ENCODE measurements around the gene COBL. TPM values are rescaled to one million over a fixed set of nuclear protein-coding genes. Genes with fewer than 3 reads are reported as not detected.

COBL gene
- total and polyA plus RNA-seq, 2 donors (not counting 3 experiments of a cell fraction or from before 2014, with no cell fraction given): 0.11 TPM; not detected in 1

DNA sequence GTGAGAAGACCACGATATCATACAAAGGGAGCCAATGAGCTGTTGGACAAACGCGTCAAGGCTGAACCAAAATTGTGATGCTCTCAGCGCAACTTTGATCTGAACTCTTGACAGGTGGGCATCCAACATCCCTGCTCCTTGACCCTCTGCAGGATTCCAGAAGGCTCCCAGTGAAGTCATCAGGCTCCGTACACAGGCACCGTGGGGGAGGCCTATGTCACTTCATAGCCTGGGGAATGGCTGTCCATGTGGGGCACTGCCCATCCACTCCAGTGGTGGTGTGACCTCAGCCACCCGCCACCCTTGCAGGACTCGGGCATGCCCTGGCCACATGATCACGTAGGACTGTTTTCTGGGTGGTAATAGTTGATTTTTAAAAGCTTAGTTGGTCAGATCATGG is 300.1 kb downstream of the COBL start:
- Histone ChIP-seq H3K36me3 (ENCODE audit: control insufficient read depth in 2 of 2, extremely low read depth in 1 of 2, insufficient read depth in 2 of 2, low read length in 2 of 2) (no peaks in the 10 kb centered on the region), H3K9ac (replicated peaks; ENCODE audit: extremely low read depth, insufficient read depth, low read length) (no peak overlapping the region), H3K9me3 (replicated peaks; ENCODE audit: control insufficient read depth, insufficient read depth, low read length) (no peaks in the 10 kb centered on the region), H3K9me1 (replicated peaks; ENCODE audit: control insufficient read depth, extremely low read depth, insufficient read depth, low read length) (no peaks in the 10 kb centered on the region), H3K4me3 (replicated peaks in 1 of 3; ENCODE audit: insufficient read depth in 1 of 3, low read depth in 1 of 3, low read length in 3 of 3) (no peak overlapping the region), H2AFZ (ENCODE audit: low read depth, low read length) (no peak overlapping the region), H3K4me1 (ENCODE audit: control insufficient read depth, extremely low read depth, insufficient read depth, low read length) (no peaks in the 10 kb centered on the region), H3K27ac (ENCODE audit: insufficient read depth, low read depth, low read length) (no peak overlapping the region), H3K27me3 (ENCODE audit: control insufficient read depth in 2 of 2, insufficient read depth in 2 of 2, low read length in 2 of 2) (no peaks in the 10 kb centered on the region), H3K4me2 (ENCODE audit: insufficient read depth, low read length) (no peak overlapping the region), H4K20me1 (replicated peaks; ENCODE audit: control insufficient read depth, extremely low read depth, insufficient read depth, low read length) (no peaks in the 10 kb centered on the region), H3K79me2 (ENCODE audit: control insufficient read depth, insufficient read depth, low read length) (no peaks in the 10 kb centered on the region)
- dilution Hi-C loops (cut with MboI; ENCODE audit: extremely low pct_ligation_motif_present, low sequenced_read_pairs): no loop called here
- CTCF ChIA-PET: interaction anchor here (0.9 kb wide), 1 partner anchor 70 kb away, joined by 3 read pairs; no protein-coding TSS in a partner anchor
- no peak for TF ChIP-seq GATA2 (IDR thresholded peaks at IDR 0.05; ENCODE audit: insufficient read depth, insufficient read length, low read depth, low read length)
- no peak for TF ChIP-seq CTCF (IDR thresholded peaks at IDR 0.05; ENCODE audit: extremely low read depth in 1 of 2, insufficient read depth in 1 of 2, low read depth in 1 of 2, low read length in 2 of 2)
- TF ChIP-seq FOS (IDR thresholded peaks at IDR 0.05; ENCODE audit: borderline replicate concordance, insufficient read depth, low read length): no peak
- no peak for TF ChIP-seq MYC (IDR thresholded peaks at IDR 0.05; ENCODE audit: low read depth, low read length)
- no peak for TF ChIP-seq POLR2A (IDR thresholded peaks at IDR 0.05; ENCODE audit: low read depth, low read length)
- TF ChIP-seq, protein P1, sequence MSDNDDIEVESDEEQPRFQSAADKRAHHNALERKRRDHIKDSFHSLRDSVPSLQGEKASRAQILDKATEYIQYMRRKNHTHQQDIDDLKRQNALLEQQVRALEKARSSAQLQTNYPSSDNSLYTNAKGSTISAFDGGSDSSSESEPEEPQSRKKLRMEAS (IDR thresholded peaks at IDR 0.05; ENCODE audit: insufficient read depth, insufficient read length): no peak
- TF ChIP-seq EZH2 (IDR thresholded peaks at IDR 0.05; ENCODE audit: borderline replicate concordance, low read depth, low read length, severe bottlenecking): no peak
- no peak for TF ChIP-seq POLR2AphosphoS5 (IDR thresholded peaks at IDR 0.05; ENCODE audit: insufficient read depth, low read depth, low read length)
- TF ChIP-seq JUN (IDR thresholded peaks at IDR 0.05; ENCODE audit: borderline replicate concordance, insufficient read depth, insufficient read length, low read depth): no peak
- FAIRE-seq (no peak), DNase-seq (ENCODE audit: low read depth, low spot score) (no peak)
- POLR2A ChIA-PET: no interaction called here
- no TSS peak for BruUV-seq (replicated peaks)
- intact Hi-C loops (cut with micrococcal nuclease): no loop called here
